GM18861 (cell line): Measurements from ENCODE around the gene TMEM30A.
A peak's percentile ranks its signal among the peaks of the same experiment; 100 is the strongest.

ENCODE experiments used
- ATAC-seq: cut with Tn5 transposase; IDR thresholded peaks from one replicate; pipeline ENCODE4 v1.9.1; 2021; ENCODE audit not compliant: unreplicated experiment

TMEM30A gene

GRCh38 chr6:75220357-75220756, 64.2 kb downstream of the TMEM30A start:
- ATAC-seq, result no peak

GRCh38 chr6:75219263-75219662, 65.3 kb downstream of the TMEM30A start:
- no peak for ATAC-seq

GRCh38 chr6:75217193-75217592, 67.4 kb downstream of the TMEM30A start:
- no peak for ATAC-seq

GRCh38 chr6:75215291-75215690, 69.3 kb downstream of the TMEM30A start:
- no peak for ATAC-seq

- no peak for ATAC-seq
Measured at GRCh38 chr6:75213732-75214131, 70.9 kb downstream of the TMEM30A start.

GRCh38 chr6:75213112-75213511, 71.5 kb downstream of the TMEM30A start:
- ATAC-seq, result no peak

GRCh38 chr6:75211920-75212590, 72.5 kb downstream of the TMEM30A start:
- no peak for ATAC-seq

GRCh38 chr6:75210885-75211739, 73.5 kb downstream of the TMEM30A start:
- no peak for ATAC-seq

GRCh38 chr6:75209184-75209723, 75.3 kb downstream of the TMEM30A start:
- ATAC-seq, result no peak

GRCh38 chr6:75208298-75209183, 76.1 kb downstream of the TMEM30A start:
- ATAC-seq, result peak; percentile 67

GRCh38 chr6:75206576-75207342, 77.8 kb downstream of the TMEM30A start:
- ATAC-seq, result no peak

- no peak for ATAC-seq
Measured at GRCh38 chr6:75205776-75206575, 78.6 kb downstream of the TMEM30A start, which contains the start of gene COL12A1. TSS of gene COL12A1 (minus strand) at chr6:75206053. CDS start at chr6:75202792, 3,261 bp downstream.

GRCh38 chr6:75204959-75205775, 79.4 kb downstream of the TMEM30A start:
- ATAC-seq, result no peak

- ATAC-seq, result no peak
Measured at GRCh38 chr6:75204217-75204958, 80.2 kb downstream of the TMEM30A start.

- ATAC-seq, result no peak
Measured at GRCh38 chr6:75203721-75204120, 80.9 kb downstream of the TMEM30A start.
